ENCODE results near the gene CASS4.

GRCh38 chr20:56467968-56468315 is 55.9 kb downstream of the CASS4 start:
- TF ChIP-seq, protein P1, sequence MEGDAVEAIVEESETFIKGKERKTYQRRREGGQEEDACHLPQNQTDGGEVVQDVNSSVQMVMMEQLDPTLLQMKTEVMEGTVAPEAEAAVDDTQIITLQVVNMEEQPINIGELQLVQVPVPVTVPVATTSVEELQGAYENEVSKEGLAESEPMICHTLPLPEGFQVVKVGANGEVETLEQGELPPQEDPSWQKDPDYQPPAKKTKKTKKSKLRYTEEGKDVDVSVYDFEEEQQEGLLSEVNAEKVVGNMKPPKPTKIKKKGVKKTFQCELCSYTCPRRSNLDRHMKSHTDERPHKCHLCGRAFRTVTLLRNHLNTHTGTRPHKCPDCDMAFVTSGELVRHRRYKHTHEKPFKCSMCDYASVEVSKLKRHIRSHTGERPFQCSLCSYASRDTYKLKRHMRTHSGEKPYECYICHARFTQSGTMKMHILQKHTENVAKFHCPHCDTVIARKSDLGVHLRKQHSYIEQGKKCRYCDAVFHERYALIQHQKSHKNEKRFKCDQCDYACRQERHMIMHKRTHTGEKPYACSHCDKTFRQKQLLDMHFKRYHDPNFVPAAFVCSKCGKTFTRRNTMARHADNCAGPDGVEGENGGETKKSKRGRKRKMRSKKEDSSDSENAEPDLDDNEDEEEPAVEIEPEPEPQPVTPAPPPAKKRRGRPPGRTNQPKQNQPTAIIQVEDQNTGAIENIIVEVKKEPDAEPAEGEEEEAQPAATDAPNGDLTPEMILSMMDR (conservative IDR thresholded peaks at IDR 0.05; ENCODE audit: low read length): no peak
- no peak for TF ChIP-seq EZH2phosphoT487 (IDR thresholded peaks at IDR 0.05; ENCODE audit: borderline replicate concordance)
